RWPE1 (cell line): ENCODE measurements around the gene WRAP53.

Experiments used
- CTCF ChIA-PET: fragments of 350-600 bp; sonication (Branson Sonifier 250); formaldehyde crosslinking; extraction: SDS; loops from one replicate; lab custom pipeline; 2021; lab: Yijun Ruan, JAX
- POLR2A ChIA-PET: fragments of 400-600 bp; formaldehyde crosslinking; extraction: SDS; loops from one replicate; lab custom pipeline; 2020; ENCODE audit warnings: antibody characterized with exemption; ENCODE audit not compliant: low non-redundant PET; lab: Yijun Ruan, JAX
- DNase-seq: peaks from one replicate; pipeline ENCODE4 v3.0.0; 2012; ENCODE audit warnings: low spot score
- H3K27ac ChIP-seq: fragments of 450-650 bp; 2 replicates; pipeline ENCODE4 v1.5.1; 2017
- TF ChIP-seq, protein P1 (sequence below): fragments of 450-650 bp; conservative IDR thresholded peaks from 2 replicates; pipeline ENCODE4 v1.5.1; 2017; ENCODE audit warnings: low read depth, mild to moderate bottlenecking

The WRAP53 gene

DNA sequence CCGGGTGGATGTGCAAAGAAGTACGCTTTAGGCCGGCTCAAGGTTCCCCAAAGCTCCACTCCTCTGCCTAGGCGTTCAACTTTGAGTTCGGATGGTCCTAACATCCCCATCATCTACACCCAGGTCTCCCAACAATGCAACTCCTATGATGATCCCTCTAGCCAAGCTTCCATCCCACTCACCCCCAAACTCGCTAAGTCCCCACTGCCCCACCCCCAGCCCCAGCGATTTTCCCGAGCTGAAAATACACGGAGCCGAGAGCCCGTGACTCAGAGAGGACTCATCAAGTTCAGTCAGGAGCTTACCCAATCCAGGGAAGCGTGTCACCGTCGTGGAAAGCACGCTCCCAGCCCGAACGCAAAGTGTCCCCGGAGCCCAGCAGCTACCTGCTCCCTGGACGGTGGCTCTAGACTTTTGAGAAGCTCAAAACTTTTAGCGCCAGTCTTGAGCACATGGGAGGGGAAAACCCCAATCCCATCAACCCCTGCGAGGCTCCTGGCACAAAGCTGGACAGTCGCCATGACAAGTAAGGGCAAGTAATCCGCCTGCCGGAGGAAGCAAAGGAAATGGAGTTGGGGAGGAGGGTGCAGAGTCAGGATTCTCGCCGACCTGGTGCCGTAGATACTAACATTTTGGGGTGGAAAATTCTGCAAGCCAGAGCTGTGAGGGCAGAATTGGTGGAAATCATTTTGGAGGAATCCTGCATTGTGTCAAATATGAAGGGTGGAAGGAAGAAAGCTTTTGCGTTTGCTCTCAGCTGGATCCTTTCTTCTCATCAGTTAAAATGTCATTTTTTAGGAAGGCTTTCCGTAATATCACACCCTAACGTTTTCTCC lies 987 bp upstream of the WRAP53 start, which contains the start of gene TP53:
TSS of gene TP53 (minus strand) at position 419 of the 836 bp plus-strand sequence. CDS start 10,896 bp downstream, outside the sequence.
- DNase-seq, result peak; percentile 85
- H3K27ac ChIP-seq, result peak within 1 kb of the TSS; percentile 97
- CTCF ChIA-PET, result interaction anchor here (0.6 to 1.8 kb wide), 17 partner anchors 8 to 424 kb away, joined by 3 to 14 read pairs (median 3); partner anchors contain the start of gene FXR2
- TF ChIP-seq, protein P1, sequence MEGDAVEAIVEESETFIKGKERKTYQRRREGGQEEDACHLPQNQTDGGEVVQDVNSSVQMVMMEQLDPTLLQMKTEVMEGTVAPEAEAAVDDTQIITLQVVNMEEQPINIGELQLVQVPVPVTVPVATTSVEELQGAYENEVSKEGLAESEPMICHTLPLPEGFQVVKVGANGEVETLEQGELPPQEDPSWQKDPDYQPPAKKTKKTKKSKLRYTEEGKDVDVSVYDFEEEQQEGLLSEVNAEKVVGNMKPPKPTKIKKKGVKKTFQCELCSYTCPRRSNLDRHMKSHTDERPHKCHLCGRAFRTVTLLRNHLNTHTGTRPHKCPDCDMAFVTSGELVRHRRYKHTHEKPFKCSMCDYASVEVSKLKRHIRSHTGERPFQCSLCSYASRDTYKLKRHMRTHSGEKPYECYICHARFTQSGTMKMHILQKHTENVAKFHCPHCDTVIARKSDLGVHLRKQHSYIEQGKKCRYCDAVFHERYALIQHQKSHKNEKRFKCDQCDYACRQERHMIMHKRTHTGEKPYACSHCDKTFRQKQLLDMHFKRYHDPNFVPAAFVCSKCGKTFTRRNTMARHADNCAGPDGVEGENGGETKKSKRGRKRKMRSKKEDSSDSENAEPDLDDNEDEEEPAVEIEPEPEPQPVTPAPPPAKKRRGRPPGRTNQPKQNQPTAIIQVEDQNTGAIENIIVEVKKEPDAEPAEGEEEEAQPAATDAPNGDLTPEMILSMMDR, result no peak
- POLR2A ChIA-PET, result interaction anchor here (0.5 to 1.5 kb wide), 12 partner anchors 10 to 229 kb away, joined by 3 to 7 read pairs (median 4); partner anchors contain the start of genes FXR2, RNF227 and SAT2

DNA sequence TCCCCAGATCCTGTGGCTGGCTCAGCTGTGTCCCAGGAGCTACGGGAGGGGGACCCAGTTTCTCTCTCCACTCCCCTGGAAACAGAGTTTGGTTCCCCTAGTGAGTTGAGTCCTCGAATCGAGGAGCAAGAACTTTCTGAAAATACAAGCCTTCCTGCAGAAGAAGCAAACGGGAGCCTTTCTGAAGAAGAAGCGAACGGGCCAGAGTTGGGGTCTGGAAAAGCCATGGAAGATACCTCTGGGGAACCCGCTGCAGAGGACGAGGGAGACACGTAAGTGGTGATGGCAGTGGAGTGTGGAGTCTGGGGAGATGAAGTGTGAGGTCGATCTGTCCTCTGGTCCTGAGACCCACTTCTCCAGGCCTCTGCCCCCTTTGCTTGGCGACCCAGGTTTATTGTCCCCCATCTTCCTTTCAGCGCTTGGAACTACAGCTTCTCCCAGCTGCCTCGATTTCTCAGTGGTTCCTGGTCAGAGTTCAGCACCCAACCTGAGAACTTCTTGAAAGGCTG lies 585 bp downstream of the WRAP53 start:
- no peak for DNase-seq
- ChIA-PET POLR2A (interaction anchor here (1.8 kb wide), 1 partner anchor 100 kb away, joined by 5 read pairs; no protein-coding TSS in a partner anchor), CTCF (interaction anchor here (0.8 to 0.9 kb wide), 3 partner anchors 14 to 114 kb away, joined by 3 to 5 read pairs (median 3); no protein-coding TSS in a partner anchor)
- H3K27ac ChIP-seq, result peak overlapping the region; percentile 97
- TF ChIP-seq, protein P1, result no peak

DNA sequence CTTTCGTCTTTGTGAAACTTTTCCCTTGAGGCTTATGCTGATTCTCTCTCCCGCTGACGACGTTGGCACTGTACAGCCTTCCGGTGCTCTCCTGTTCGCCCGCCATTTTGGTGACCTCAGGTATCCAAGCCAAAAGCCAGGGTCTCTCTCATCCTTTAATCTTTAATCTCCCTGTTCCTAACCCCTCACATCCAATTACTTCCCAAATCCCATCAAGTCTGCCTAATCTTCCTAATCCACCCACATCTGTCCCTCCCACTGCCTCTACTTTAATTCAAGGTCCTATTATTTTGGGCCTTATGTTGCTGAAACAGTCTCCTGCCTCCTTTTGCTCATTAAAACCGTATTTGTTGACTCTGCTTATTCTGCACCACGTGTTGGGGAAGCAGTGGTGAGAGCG lies 7.3 kb downstream of the WRAP53 start:
- POLR2A ChIA-PET, result no interaction called here
- TF ChIP-seq, protein P1, result no peak
- H3K27ac ChIP-seq, result no peak overlapping the region
- CTCF ChIA-PET, result no interaction called here
- no peak for DNase-seq

DNA sequence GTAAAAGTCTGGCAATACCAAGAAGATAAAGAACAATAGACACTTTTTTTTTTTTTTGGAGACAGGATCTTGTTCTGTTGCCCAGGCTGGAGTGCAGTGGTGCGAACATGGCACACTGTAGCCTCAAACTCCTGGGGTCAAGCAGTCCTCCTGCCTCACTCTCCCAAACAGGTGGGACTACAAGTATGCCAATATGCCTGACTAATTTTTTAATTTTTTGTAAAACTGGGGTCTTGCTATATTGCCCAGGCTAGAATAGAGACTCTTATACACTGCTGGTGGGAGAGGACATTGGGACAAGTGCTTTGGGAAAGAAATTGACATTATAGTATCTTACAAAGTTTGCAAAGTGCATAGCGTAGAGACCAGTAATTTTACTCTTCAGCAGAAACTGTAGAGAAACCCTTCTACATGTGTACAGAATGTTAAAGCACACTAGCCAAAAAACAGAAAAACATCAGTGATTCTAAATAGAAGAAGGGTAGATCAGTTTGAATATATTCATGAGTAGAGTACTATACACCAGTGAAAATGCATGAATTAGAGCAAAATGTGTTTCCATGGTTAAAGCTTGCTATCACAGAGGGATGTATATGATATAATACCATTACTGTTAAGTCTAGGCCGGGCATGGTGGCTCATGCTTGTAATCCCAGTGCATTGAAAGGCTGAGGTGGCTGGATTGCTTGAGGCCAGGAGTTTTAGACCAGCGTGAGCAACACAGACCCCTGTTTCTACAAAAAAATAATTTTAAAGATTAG lies 9.7 kb downstream of the WRAP53 start:
- TF ChIP-seq, protein P1, result no peak
- DNase-seq, result no peak
- CTCF ChIA-PET, result no interaction called here
- H3K27ac ChIP-seq, result no peak overlapping the region
- POLR2A ChIA-PET, result interaction anchor here (0.5 kb wide), 1 partner anchor 16 kb away, joined by 5 read pairs; no protein-coding TSS in a partner anchor

DNA sequence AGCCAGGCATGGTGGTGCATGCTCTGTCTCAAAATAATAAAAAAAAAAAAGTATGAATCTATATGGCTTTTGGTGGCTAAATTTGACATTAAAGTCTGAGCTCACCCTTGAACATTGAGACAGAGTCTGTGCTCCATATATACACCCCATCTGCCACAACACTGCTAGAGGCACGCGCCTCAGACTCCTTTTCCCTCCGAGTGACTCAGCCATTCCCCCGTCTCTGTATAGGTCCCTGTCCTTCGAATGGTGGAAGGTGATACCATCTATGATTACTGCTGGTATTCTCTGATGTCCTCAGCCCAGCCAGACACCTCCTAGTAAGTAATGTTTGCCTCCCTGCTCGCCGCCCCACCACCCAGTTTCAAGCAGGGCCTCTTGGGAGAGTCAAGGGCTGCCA lies 12.2 kb downstream of the WRAP53 start:
- ChIA-PET POLR2A (interaction anchor here (0.6 to 0.8 kb wide), 2 partner anchors 13 to 235 kb away, joined by 3 read pairs; no protein-coding TSS in a partner anchor), CTCF (no interaction called here)
- no peak for DNase-seq

More for the DNA sequence above, 12.2 kb downstream of the WRAP53 start:
- TF ChIP-seq, protein P1, result no peak
- no peak overlapping the region for H3K27ac ChIP-seq
